Suprapubic skin (tissue), 4 donors: ENCODE measurements around the gene PRICKLE2. TPM values are rescaled to one million over a fixed set of nuclear protein-coding genes. Genes with fewer than 3 reads are reported as not detected.

Experiments
- DNase-seq, 2 donors: peaks; one replicate each; pipeline ENCODE4 v3.0.0-alpha.2; 2019; ENCODE audit warnings: low spot score in 2 of 2
- H3K27ac ChIP-seq: fragments of 200-600 bp; sonication (generic); one replicate; pipeline ENCODE4 v1.5.1; 2019
- H3K27me3 ChIP-seq: fragments of 200-600 bp; sonication (generic); one replicate; pipeline ENCODE4 v1.5.1; 2019
- H3K36me3 ChIP-seq: fragments of 200-600 bp; sonication (generic); one replicate; pipeline ENCODE4 v1.5.1; 2019
- H3K4me1 ChIP-seq: fragments of 200-600 bp; sonication (generic); one replicate; pipeline ENCODE4 v1.5.1; 2019
- H3K4me3 ChIP-seq: fragments of 200-600 bp; sonication (generic); one replicate; pipeline ENCODE4 v1.5.1; 2019; ENCODE audit warnings: mild to moderate bottlenecking
- H3K9me3 ChIP-seq: fragments of 200-600 bp; sonication (generic); one replicate; pipeline ENCODE4 v1.5.1; 2019
- EP300 ChIP-seq: sonication (generic); formaldehyde crosslinking; IDR thresholded peaks from one replicate; pipeline ENCODE4 v1.6.1; 2017; ENCODE audit warnings: antibody characterized with exemption
- POLR2A ChIP-seq, 2 donors: fragments of 450-650 bp; IDR thresholded peaks; one replicate each; pipeline ENCODE4 v1.6.1; 2017; ENCODE audit warnings: antibody characterized with exemption in 2 of 2, mild to moderate bottlenecking in 2 of 2, moderate library complexity in 2 of 2
- POLR2AphosphoS5 ChIP-seq, 3 donors: sonication (generic); formaldehyde crosslinking; IDR thresholded peaks; one replicate each; pipeline ENCODE4 v1.6.1; 2017; ENCODE audit warnings: antibody characterized with exemption in 3 of 3
- WGBS: methylation state at CpG from one replicate; pipeline ENCODE4 v1.1.5; 2018; 5-methylcytosine and 5-hydroxymethylcytosine counted together
- total RNA-seq, 4 donors: library from RNA; depleted of rRNA; stranded (reverse); fragments of >200 nt; gene quantifications; one replicate each; pipeline ENCODE4 v1.1.0, GENCODE V29; 2016
- TF ChIP-seq, protein P1 (sequence below), 2 donors: fragments of 200-600 bp in 1 of 2; fragments of 450-650 bp in 1 of 2; sonication (generic) in 1 of 2; IDR thresholded peaks; one replicate each; pipeline ENCODE4 v1.5.1; 2016 to 2019; ENCODE audit warnings: antibody characterized with exemption in 2 of 2, mild to moderate bottlenecking in 1 of 2, moderate library complexity in 1 of 2

The PRICKLE2 gene
- total RNA-seq, 4 donors from 2014 or later = 6.7 to 14.5 (median 11.9) TPM

- TF ChIP-seq EP300 (no peak), POLR2A (IDR thresholded peaks at IDR 0.05) (no peak), POLR2AphosphoS5 (IDR thresholded peaks at IDR 0.05) (no peak)
- TF ChIP-seq, protein P1, sequence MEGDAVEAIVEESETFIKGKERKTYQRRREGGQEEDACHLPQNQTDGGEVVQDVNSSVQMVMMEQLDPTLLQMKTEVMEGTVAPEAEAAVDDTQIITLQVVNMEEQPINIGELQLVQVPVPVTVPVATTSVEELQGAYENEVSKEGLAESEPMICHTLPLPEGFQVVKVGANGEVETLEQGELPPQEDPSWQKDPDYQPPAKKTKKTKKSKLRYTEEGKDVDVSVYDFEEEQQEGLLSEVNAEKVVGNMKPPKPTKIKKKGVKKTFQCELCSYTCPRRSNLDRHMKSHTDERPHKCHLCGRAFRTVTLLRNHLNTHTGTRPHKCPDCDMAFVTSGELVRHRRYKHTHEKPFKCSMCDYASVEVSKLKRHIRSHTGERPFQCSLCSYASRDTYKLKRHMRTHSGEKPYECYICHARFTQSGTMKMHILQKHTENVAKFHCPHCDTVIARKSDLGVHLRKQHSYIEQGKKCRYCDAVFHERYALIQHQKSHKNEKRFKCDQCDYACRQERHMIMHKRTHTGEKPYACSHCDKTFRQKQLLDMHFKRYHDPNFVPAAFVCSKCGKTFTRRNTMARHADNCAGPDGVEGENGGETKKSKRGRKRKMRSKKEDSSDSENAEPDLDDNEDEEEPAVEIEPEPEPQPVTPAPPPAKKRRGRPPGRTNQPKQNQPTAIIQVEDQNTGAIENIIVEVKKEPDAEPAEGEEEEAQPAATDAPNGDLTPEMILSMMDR (IDR thresholded peaks at IDR 0.05) = no peak
- Histone ChIP-seq H3K9me3 (no peaks in the 10 kb centered on the region), H3K27ac (no peak overlapping the region), H3K4me1 (peaks cover 3% of the 10 kb centered on the region), H3K36me3 (peaks cover 3% of the 10 kb centered on the region), H3K4me3 (no peak overlapping the region), H3K27me3 (no peaks in the 10 kb centered on the region)
- no peak for DNase-seq
- WGBS = 83% methylated on average over 4 of the region's 4 CpGs
Measured at GRCh38 chr3:64129106-64129505, 96.2 kb downstream of the PRICKLE2 start.

- H3K4me1 ChIP-seq = peaks cover 8% of the 10 kb centered on the region
- DNase-seq = no peak
- H3K27ac ChIP-seq = no peak overlapping the region
- H3K9me3 ChIP-seq = no peaks in the 10 kb centered on the region
- TF ChIP-seq, protein P1 (IDR thresholded peaks at IDR 0.05) = no peak
- TF ChIP-seq EP300 (no peak), POLR2A (IDR thresholded peaks at IDR 0.05) (no peak), POLR2AphosphoS5 (IDR thresholded peaks at IDR 0.05) (no peak)
- WGBS = 66% methylated on average over 2 of the region's 2 CpGs
- H3K4me3 ChIP-seq = no peak overlapping the region
- no peaks in the 10 kb centered on the region for H3K27me3 ChIP-seq
- H3K36me3 ChIP-seq = no peaks in the 10 kb centered on the region
Measured at GRCh38 chr3:64125561-64125960, 99.7 kb downstream of the PRICKLE2 start.

DNA sequence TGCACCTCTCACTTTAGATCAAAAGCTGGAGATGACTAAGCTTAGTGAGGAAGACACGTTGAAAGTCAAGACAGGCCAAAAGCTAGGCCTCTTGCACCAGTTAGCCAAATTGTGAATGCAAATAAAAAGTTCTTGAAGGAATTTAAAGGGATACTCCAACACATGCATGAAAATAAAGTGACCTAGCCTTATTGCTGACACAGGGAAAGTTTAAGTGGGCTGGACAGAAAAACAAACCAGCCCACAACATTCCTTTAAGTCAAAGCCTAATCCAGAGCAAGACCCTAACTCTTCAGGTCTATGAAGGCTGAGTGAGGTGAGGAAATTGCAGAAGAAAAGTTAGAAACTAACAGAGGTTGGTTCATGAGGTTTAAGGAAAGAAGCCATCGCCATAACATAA is 101.3 kb downstream of the PRICKLE2 start:
- H3K27ac ChIP-seq = no peak overlapping the region
- H3K4me3 ChIP-seq = no peak overlapping the region
- 86% methylated on average over 2 of the region's 2 CpGs for WGBS
- no peaks in the 10 kb centered on the region for H3K9me3 ChIP-seq
- peaks cover 3% of the 10 kb centered on the region for H3K36me3 ChIP-seq
- H3K4me1 ChIP-seq = peaks cover 8% of the 10 kb centered on the region
- DNase-seq = no peak
- TF ChIP-seq, protein P1 (IDR thresholded peaks at IDR 0.05) = no peak
- no peak for TF ChIP-seq POLR2A (IDR thresholded peaks at IDR 0.05)
- TF ChIP-seq EP300 = no peak
- no peak for TF ChIP-seq POLR2AphosphoS5 (IDR thresholded peaks at IDR 0.05)
- no peaks in the 10 kb centered on the region for H3K27me3 ChIP-seq

DNA sequence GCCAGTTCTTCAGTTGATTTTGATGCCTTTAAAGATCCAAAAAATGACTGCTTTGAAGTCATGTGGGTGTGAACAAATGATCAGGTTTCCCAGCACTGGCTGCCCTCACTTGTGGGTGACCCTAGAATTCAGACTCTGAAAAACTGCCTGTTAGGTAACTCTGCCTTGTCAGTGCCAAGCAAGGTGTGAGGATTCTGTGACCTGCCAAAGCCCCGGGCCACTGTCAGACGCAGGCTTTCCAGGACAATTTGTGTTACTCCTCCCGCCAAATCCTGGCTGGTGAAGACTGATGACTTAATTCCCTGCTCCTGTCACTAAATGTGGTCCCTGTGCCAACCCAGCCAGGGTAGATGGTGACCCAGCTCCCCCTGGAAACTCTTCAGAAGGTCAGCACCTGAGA is 102.8 kb downstream of the PRICKLE2 start:
- Histone ChIP-seq H3K27ac (no peak overlapping the region), H3K36me3 (peaks cover 3% of the 10 kb centered on the region), H3K4me3 (no peak overlapping the region), H3K4me1 (peaks cover 8% of the 10 kb centered on the region), H3K27me3 (no peaks in the 10 kb centered on the region), H3K9me3 (no peaks in the 10 kb centered on the region)
- DNase-seq = no peak
- TF ChIP-seq POLR2A (IDR thresholded peaks at IDR 0.05) = no peak
- TF ChIP-seq, protein P1 (IDR thresholded peaks at IDR 0.05) = no peak
- TF ChIP-seq POLR2AphosphoS5 (IDR thresholded peaks at IDR 0.05) = no peak
- no peak for TF ChIP-seq EP300
- WGBS = 30% methylated on average over 3 of the region's 3 CpGs

GRCh38 chr3:64121750-64122311 is 103.4 kb downstream of the PRICKLE2 start:
- H3K4me3 ChIP-seq = no peak overlapping the region
- H3K4me1 ChIP-seq = peaks cover 8% of the 10 kb centered on the region
- 23% methylated on average over 3 of the region's 3 CpGs for WGBS
- peaks cover 3% of the 10 kb centered on the region for H3K36me3 ChIP-seq
- no peaks in the 10 kb centered on the region for H3K9me3 ChIP-seq
- TF ChIP-seq EP300 = no peak
- TF ChIP-seq, protein P1 (IDR thresholded peaks at IDR 0.05) = no peak
- TF ChIP-seq POLR2AphosphoS5 (IDR thresholded peaks at IDR 0.05) = no peak
- no peak for TF ChIP-seq POLR2A (IDR thresholded peaks at IDR 0.05)
- no peak for DNase-seq
- no peaks in the 10 kb centered on the region for H3K27me3 ChIP-seq
- H3K27ac ChIP-seq = no peak overlapping the region
